Measurements from ENCODE around the gene NUDT8. TPM values are rescaled to one million over a fixed set of nuclear protein-coding genes. Genes with fewer than 3 reads are reported as not detected.

The NUDT8 gene
- total and polyA plus RNA-seq, 2 experiments from 2014 or later: 5.0 to 15.1 TPM

Small RNAs within 50 kb of the gene (small RNA-seq; reads per million reads assigned to genes)
- not detected for gene AP003385.3 (ENCODE audit: low replicate concordance)

Other genes starting within 250 kb of the NUDT8 start
- 13.9 and 16.5 TPM in 2 replicates for gene RAD9A, start 238.0 kb downstream of the NUDT8 start, total RNA-seq (2014; rRNA removed; shearing (Covaris generic))
- gene RAD9A, start 238.0 kb downstream of the NUDT8 start, polyA plus RNA-seq (2016; fragmentation: Nextera tagmentation; extraction: Ambion mirVana): 17.0 and 18.9 TPM in 2 replicates
- 227 and 237 TPM in 2 replicates for gene PPP1CA, start 228.1 kb downstream of the NUDT8 start, total RNA-seq (2014; rRNA removed; shearing (Covaris generic))
- gene PPP1CA, start 228.1 kb downstream of the NUDT8 start, polyA plus RNA-seq (2016; fragmentation: Nextera tagmentation; extraction: Ambion mirVana): 217 TPM in 2 replicates
- gene TBC1D10C, start 225.9 kb downstream of the NUDT8 start, total RNA-seq (2014; rRNA removed; shearing (Covaris generic)): 0.31 and 0.35 TPM in 2 replicates
- 0.17 and 0.31 TPM in 2 replicates for gene TBC1D10C, start 225.9 kb downstream of the NUDT8 start, polyA plus RNA-seq (2016; fragmentation: Nextera tagmentation; extraction: Ambion mirVana)
- 0.27 and 0.76 TPM in 2 replicates for gene CARNS1, start 214.3 kb downstream of the NUDT8 start, total RNA-seq (2014; rRNA removed; shearing (Covaris generic))
- gene CARNS1, start 214.3 kb downstream of the NUDT8 start, polyA plus RNA-seq (2016; fragmentation: Nextera tagmentation; extraction: Ambion mirVana): 0.52 and 0.63 TPM in 2 replicates
- 41.3 and 48.2 TPM in 2 replicates for gene RPS6KB2, start 201.4 kb downstream of the NUDT8 start, total RNA-seq (2014; rRNA removed; shearing (Covaris generic))
- 27.7 and 29.5 TPM in 2 replicates for gene RPS6KB2, start 201.4 kb downstream of the NUDT8 start, polyA plus RNA-seq (2016; fragmentation: Nextera tagmentation; extraction: Ambion mirVana)
- 0.85 and 3.5 TPM in 2 replicates for gene PTPRCAP, start 192.3 kb downstream of the NUDT8 start, total RNA-seq (2014; rRNA removed; shearing (Covaris generic))
- 2.7 and 3.3 TPM in 2 replicates for gene PTPRCAP, start 192.3 kb downstream of the NUDT8 start, polyA plus RNA-seq (2016; fragmentation: Nextera tagmentation; extraction: Ambion mirVana)
- 77.5 and 91.1 TPM in 2 replicates for gene CORO1B, start 186.5 kb downstream of the NUDT8 start, total RNA-seq (2014; rRNA removed; shearing (Covaris generic))
- 61.5 and 69.5 TPM in 2 replicates for gene CORO1B, start 186.5 kb downstream of the NUDT8 start, polyA plus RNA-seq (2016; fragmentation: Nextera tagmentation; extraction: Ambion mirVana)
- not detected in 2 replicates for gene GPR152, start 177.2 kb downstream of the NUDT8 start, total RNA-seq (2014; rRNA removed; shearing (Covaris generic))
- not detected in 2 replicates for gene GPR152, start 177.2 kb downstream of the NUDT8 start, polyA plus RNA-seq (2016; fragmentation: Nextera tagmentation; extraction: Ambion mirVana)
- 0.28 TPM in 1 of 2 replicates, not detected in the other for gene CABP4, start 174.6 kb downstream of the NUDT8 start, total RNA-seq (2014; rRNA removed; shearing (Covaris generic))
- not detected in 2 replicates for gene CABP4, start 174.6 kb downstream of the NUDT8 start, polyA plus RNA-seq (2016; fragmentation: Nextera tagmentation; extraction: Ambion mirVana)
- 61.4 and 101 TPM in 2 replicates for gene TMEM134, start 160.7 kb downstream of the NUDT8 start, total RNA-seq (2014; rRNA removed; shearing (Covaris generic))
- gene TMEM134, start 160.7 kb downstream of the NUDT8 start, polyA plus RNA-seq (2016; fragmentation: Nextera tagmentation; extraction: Ambion mirVana): 64.7 and 69.2 TPM in 2 replicates
- 22.1 and 29.1 TPM in 2 replicates for gene AIP, start 146.9 kb downstream of the NUDT8 start, total RNA-seq (2014; rRNA removed; shearing (Covaris generic))
- 32.1 and 33.3 TPM in 2 replicates for gene AIP, start 146.9 kb downstream of the NUDT8 start, polyA plus RNA-seq (2016; fragmentation: Nextera tagmentation; extraction: Ambion mirVana)
- gene PITPNM1, start 124.6 kb downstream of the NUDT8 start, total RNA-seq (2014; rRNA removed; shearing (Covaris generic)): 46.8 and 57.1 TPM in 2 replicates
- 8.7 and 9.1 TPM in 2 replicates for gene PITPNM1, start 124.6 kb downstream of the NUDT8 start, polyA plus RNA-seq (2016; fragmentation: Nextera tagmentation; extraction: Ambion mirVana)
- gene CDK2AP2, start 121.8 kb downstream of the NUDT8 start, total RNA-seq (2014; rRNA removed; shearing (Covaris generic)): 39.8 and 48.6 TPM in 2 replicates
- 120 and 128 TPM in 2 replicates for gene CDK2AP2, start 121.8 kb downstream of the NUDT8 start, polyA plus RNA-seq (2016; fragmentation: Nextera tagmentation; extraction: Ambion mirVana)
- not detected in 2 replicates for gene CABP2, start 106.5 kb downstream of the NUDT8 start, total RNA-seq (2014; rRNA removed; shearing (Covaris generic))
- not detected in 2 replicates for gene CABP2, start 106.5 kb downstream of the NUDT8 start, polyA plus RNA-seq (2016; fragmentation: Nextera tagmentation; extraction: Ambion mirVana)
- 1,021 and 1,776 TPM in 2 replicates for gene GSTP1, start 46.1 kb downstream of the NUDT8 start, total RNA-seq (2014; rRNA removed; shearing (Covaris generic))
- gene GSTP1, start 46.1 kb downstream of the NUDT8 start, polyA plus RNA-seq (2016; fragmentation: Nextera tagmentation; extraction: Ambion mirVana): 1,881 and 1,914 TPM in 2 replicates
- gene NDUFV1, start 23.0 kb downstream of the NUDT8 start, total RNA-seq (2014; rRNA removed; shearing (Covaris generic)): 202 and 241 TPM in 2 replicates
- 98.6 and 104 TPM in 2 replicates for gene NDUFV1, start 23.0 kb downstream of the NUDT8 start, polyA plus RNA-seq (2016; fragmentation: Nextera tagmentation; extraction: Ambion mirVana)
- gene TBX10, start 9.8 kb upstream of the NUDT8 start, total RNA-seq (2014; rRNA removed; shearing (Covaris generic)): 0.10 TPM in 1 of 2 replicates, not detected in the other
- not detected in 2 replicates for gene TBX10, start 9.8 kb upstream of the NUDT8 start, polyA plus RNA-seq (2016; fragmentation: Nextera tagmentation; extraction: Ambion mirVana)
- 0.31 and 0.87 TPM in 2 replicates for gene ACY3, start 20.8 kb upstream of the NUDT8 start, total RNA-seq (2014; rRNA removed; shearing (Covaris generic))
- gene ACY3, start 20.8 kb upstream of the NUDT8 start, polyA plus RNA-seq (2016; fragmentation: Nextera tagmentation; extraction: Ambion mirVana): not detected in 2 replicates
- not detected in 2 replicates for gene ALDH3B2, start 44.7 kb upstream of the NUDT8 start, total RNA-seq (2014; rRNA removed; shearing (Covaris generic))
- gene ALDH3B2, start 44.7 kb upstream of the NUDT8 start, polyA plus RNA-seq (2016; fragmentation: Nextera tagmentation; extraction: Ambion mirVana): not detected in 2 replicates

Measured in GM23338 (cell line).